NCI-H1694 treated with DMSO at 0.1 percent for 48 hours (cell line): ENCODE results near the gene SLC45A1.

Source experiments
- DNase-seq: peaks from one replicate; lab custom pipeline; 2025; lab: John Stamatoyannopoulos, UW

Gene SLC45A1

DNA sequence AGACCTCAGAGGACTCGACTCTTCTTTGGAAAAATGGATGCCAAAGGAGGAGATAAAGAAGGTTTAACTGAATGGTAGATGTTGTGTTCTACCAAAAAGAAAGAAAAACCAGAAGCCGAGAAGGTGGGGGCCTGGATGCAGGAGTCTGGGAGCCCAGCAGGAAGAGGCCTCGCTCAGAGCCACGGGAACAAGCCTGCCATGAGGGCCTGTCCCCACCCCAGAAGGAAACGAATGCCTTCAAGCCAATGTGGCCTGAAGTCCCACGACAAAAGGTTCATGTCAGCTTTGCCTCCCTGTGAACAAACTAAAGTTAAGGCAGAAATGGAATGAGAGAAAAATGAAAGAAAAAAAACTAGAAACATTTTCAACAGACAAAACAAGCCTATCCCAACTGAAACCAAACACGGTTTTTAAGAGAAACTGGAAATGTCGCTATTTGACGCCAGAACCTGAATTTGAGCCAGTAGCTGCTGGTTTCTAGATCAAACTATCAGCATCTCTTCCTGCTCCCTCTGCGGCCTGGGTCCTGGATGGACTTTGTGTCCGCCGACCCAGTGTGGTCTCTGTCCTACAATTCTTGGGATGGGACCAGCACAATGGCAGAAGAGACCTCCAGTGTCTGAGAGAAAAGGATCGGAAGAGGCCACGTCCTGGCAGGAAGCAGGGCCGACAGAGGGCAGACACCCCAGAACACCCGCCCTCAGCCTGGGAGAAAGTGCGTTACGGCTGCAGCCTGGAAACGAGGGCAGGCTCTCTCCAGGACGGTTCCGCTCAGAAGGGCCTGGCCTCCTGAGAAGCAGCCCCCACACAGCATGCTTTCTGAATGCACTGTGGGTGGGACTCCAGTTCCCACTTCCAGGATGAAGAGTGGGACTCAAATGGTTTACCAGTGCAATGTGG lies 35.2 kb downstream of the SLC45A1 start:
- DNase-seq = no peak

- DNase-seq = no peak
Measured at GRCh38 chr1:8354038-8354437, 36.1 kb downstream of the SLC45A1 start.

GRCh38 chr1:8355439-8356255 lies 37.7 kb downstream of the SLC45A1 start:
- DNase-seq = no peak

- no peak for DNase-seq
Measured at GRCh38 chr1:8356256-8357209, 38.6 kb downstream of the SLC45A1 start.

DNA sequence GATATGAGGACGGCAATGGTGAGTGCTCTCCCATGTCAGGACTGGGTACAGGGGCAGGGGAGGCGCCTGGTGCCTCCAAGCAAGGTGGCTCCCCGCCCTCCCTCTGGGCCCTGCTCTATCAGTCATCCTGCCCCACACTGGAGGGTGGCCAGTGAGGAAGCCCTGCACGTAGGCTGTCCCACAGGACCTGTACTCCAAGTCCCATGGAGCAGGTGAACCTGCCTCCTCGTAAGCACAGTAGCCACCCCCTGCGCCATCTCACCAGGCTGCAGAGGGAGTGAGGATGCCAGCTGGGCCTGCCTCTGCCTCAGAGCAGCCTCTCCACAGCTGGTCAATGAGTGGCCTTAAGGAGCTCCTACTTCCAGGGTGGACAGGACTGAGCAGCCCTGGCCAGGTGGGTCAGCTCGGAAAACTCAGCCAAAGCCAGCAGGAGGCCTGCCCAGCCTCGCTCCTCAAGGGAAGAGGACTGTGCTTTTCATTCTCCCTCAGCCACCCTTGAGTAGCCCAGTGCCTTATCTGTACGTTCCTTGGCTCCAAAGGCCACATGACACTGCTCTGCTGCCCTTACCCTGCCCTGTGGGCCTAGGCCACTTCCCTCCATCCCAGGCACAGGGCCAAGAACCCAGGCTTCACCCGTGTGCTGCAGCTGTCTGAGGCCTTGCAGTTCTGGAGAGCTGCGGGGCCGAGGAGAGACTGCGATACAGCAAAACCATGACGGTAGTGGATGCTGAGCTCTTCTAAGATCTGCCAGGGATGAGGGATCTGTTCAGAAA lies 39.6 kb downstream of the SLC45A1 start:
- no peak for DNase-seq

- DNase-seq = no peak
Measured at GRCh38 chr1:8358241-8358896, 40.5 kb downstream of the SLC45A1 start.

- no peak for DNase-seq
Measured at GRCh38 chr1:8358897-8359616, 41.1 kb downstream of the SLC45A1 start.

- DNase-seq = no peak
Measured at GRCh38 chr1:8359617-8360481, 41.9 kb downstream of the SLC45A1 start.

DNA sequence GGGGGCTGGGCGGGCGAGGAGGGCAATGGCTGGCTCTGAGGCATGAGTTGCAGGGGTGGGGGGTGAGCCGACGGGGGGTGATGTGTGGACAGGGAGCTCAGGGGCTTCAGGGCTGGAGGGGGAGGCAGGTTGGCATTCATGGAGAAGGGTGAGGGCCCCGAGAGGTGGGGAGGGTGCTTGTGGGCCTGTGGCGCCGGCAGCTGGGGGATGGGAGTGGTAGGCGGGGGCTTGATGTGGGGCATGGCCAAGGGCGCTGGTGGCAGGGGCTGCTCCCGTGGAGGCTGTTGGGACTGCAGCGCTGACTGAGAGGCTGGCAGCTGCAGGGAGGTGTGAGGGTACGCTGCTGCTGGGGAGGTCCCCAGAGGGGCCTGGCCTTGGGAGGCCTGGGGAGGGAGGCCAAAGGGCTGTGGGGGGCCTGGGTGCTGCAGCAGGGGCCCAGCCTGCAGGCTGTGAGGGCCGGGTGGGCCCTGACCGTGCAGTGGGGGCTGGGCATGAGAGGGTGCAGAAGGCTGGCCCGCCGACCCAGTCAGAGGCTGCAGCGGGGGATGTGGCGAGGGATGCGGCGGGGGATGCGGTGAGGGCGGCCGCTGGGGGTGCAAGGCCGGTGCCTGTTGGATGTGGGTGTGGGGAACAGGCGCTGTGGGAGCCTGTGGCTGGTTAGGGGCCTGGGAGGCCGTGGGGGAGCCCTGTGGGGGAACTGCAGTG lies 42.7 kb downstream of the SLC45A1 start:
- no peak for DNase-seq

DNA sequence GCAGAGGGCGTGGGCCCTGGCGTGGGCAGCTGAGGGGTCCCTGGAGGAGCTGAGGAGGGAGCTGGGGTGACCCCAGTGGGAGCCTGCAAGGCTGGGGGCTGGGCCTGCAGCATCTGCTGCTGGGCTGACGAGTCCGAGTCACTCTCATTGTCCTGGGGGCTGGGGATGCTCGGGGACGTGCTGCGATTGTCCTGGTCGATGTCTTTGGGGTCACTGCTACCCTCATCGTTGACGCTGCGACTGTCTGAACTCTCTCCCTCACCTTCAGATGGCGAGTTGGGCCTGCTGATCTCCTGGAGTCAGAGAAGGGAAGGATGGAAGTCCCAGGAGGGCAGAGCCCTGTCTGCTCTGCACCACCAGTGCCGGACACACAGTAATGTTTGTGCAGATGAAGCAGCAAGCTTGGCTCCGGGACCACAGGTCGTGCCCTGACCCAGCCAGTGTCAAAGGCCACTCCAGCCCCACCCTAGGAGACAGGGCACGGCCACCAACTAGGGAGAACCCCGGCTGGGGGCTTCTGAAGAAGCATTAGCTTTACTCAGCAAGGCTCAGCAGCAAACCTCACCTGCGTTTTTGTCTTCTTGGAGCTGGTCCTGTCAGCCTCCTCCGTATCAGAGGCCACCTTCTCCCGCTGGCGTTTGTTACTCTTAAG lies 43.4 kb downstream of the SLC45A1 start:
- no peak for DNase-seq

DNA sequence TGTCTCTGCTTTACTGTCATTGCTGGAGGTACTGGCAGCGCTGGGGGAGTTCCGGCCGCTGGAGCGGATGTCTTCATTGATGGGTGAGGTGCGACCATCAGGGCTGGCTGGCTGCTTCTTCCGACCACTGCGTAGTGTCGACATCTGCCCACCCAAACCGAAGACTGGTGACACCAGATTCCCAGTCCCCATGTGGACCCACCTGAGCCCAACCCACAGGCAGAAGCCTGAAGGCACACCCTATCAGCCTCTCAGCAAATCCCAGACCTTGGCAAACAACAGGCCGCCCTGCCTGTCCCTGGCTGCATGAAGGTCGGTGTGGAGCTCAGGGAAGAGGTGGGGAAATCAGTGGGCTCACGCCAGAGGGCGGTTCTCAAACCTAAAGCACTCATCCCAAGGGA lies 44.8 kb downstream of the SLC45A1 start:
- no peak for DNase-seq

- DNase-seq = no peak
Measured at GRCh38 chr1:8363186-8363766, 45.4 kb downstream of the SLC45A1 start.

DNA sequence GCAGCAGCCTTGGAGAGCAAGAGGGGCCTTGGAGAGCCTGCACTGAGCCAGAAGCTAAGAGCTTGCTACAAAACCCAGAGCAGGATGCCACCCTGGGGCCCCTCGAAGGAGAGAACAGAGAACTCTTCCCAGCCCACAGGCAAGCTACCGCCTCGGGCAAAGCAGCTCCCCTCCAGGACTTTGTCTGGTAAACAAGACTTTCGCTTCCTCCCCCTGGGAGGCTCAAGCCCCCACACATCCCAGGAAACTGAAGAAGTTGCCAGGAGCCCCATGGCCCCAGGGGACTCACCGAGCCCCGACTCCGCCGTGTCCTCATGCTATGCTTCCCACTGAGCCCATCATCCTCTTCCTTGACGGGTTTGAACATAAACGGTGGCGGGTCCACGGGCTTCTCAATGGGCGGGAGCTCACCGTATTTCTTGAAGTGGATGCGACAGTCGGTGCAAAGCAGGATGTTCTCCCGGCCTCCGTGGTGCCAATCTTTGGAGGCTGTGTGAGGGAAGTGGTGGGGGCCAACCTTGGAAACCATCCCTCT lies 45.9 kb downstream of the SLC45A1 start:
- no peak for DNase-seq

- no peak for DNase-seq
Measured at GRCh38 chr1:8364528-8365442, 46.9 kb downstream of the SLC45A1 start.

- DNase-seq = no peak
Measured at GRCh38 chr1:8365661-8366362, 47.9 kb downstream of the SLC45A1 start.
